CD14-positive monocyte (primary cell): ENCODE data around the gene KIF26A. TPM values are rescaled to one million over a fixed set of nuclear protein-coding genes. Genes with fewer than 3 reads are reported as not detected.
A peak's percentile ranks its signal among the peaks of the same experiment; 100 is the strongest.

Source experiments
- DNase-seq, 3 donors: peaks; one replicate each; pipeline ENCODE4 v3.0.0-alpha.2; 2011 to 2022
- H2AFZ ChIP-seq: 2 replicates; pipeline ENCODE4 v1.6.0; 2012; ENCODE audit warnings: mild to moderate bottlenecking, low read depth, low read length, inconsistent platforms; ENCODE audit not compliant: insufficient read depth, poor library complexity, severe bottlenecking
- H3K27ac ChIP-seq, 2 donors: 1 replicate in 1 of 2; 2 replicates in 1 of 2; pipeline ENCODE4 v1.5.1; 2012 to 2013; ENCODE audit warnings: low read length in 2 of 2, control low read depth in 1 of 2, inconsistent platforms in 1 of 2, low read depth in 1 of 2, mild to moderate bottlenecking in 1 of 2
- H3K27me3 ChIP-seq, 2 donors: one replicate each; pipeline versions ENCODE4 v1.6.0 to v1.6.1; 2011 to 2013; ENCODE audit warnings: low read length in 2 of 2; ENCODE audit not compliant: control insufficient read depth in 2 of 2, insufficient read depth in 2 of 2
- H3K36me3 ChIP-seq, 2 donors: replicated peaks in 1 of 2; 1 replicate in 1 of 2; 2 replicates in 1 of 2; pipeline versions ENCODE4 v1.5.1 to v1.6.1; 2012 to 2013; ENCODE audit warnings: low read length in 2 of 2, control low read depth in 1 of 2, inconsistent platforms in 1 of 2, mild to moderate bottlenecking in 1 of 2; ENCODE audit not compliant: insufficient read depth in 2 of 2, control insufficient read depth in 1 of 2
- H3K4me1 ChIP-seq, 2 donors: 1 replicate in 1 of 2; 2 replicates in 1 of 2; pipeline versions ENCODE4 v1.5.1 to v1.6.1; 2012 to 2013; ENCODE audit warnings: low read length in 2 of 2, control low read depth in 1 of 2, inconsistent platforms in 1 of 2, mild to moderate bottlenecking in 1 of 2, moderate library complexity in 1 of 2; ENCODE audit not compliant: insufficient read depth in 2 of 2, control insufficient read depth in 1 of 2
- H3K4me2 ChIP-seq: replicated peaks from 2 replicates; pipeline ENCODE3; 2012; ENCODE audit warnings: low read length, moderate library complexity, mild to moderate bottlenecking; ENCODE audit not compliant: poor library complexity, severe bottlenecking; ENCODE audit errors: extremely low read depth
- H3K4me3 ChIP-seq, 3 experiments: fragments of 200-600 bp in 1 of 3; sonication (generic) in 1 of 3; replicated peaks in 1 of 3; 1 replicate in 2 of 3; 2 replicates in 1 of 3; pipeline ENCODE4 v1.5.1; 2011 to 2013; ENCODE audit warnings: low read length in 3 of 3, mild to moderate bottlenecking in 3 of 3, control low read depth in 2 of 3, low read depth in 2 of 3, inconsistent platforms in 1 of 3, moderate library complexity in 1 of 3
- H3K79me2 ChIP-seq: 2 replicates; pipeline ENCODE4 v1.6.0; 2012; ENCODE audit warnings: mild to moderate bottlenecking, control low read depth, inconsistent platforms, low read length, moderate library complexity; ENCODE audit not compliant: insufficient read depth
- H3K9ac ChIP-seq: 2 replicates; pipeline ENCODE4 v1.6.0; 2017; ENCODE audit warnings: low read length, mild to moderate bottlenecking; ENCODE audit not compliant: insufficient read depth, poor library complexity, severe bottlenecking
- H3K9me3 ChIP-seq, 2 donors: replicated peaks in 1 of 2; 1 replicate in 1 of 2; 2 replicates in 1 of 2; pipeline versions ENCODE4 v1.5.1 to v1.6.1; 2012 to 2013; ENCODE audit warnings: low read length in 2 of 2, control low read depth in 1 of 2; ENCODE audit not compliant: control insufficient read depth in 1 of 2, insufficient read depth in 1 of 2
- H4K20me1 ChIP-seq: 2 replicates; pipeline ENCODE4 v1.6.0; 2012; ENCODE audit warnings: mild to moderate bottlenecking, low read length, control low read depth, moderate library complexity; ENCODE audit not compliant: insufficient read depth
- H3K27ac Mint-ChIP-seq, 7 donors: one replicate each; pipeline ENCODE4 v1.8.0; 2020; ENCODE audit warnings: mild to moderate bottlenecking in 7 of 7, mixed read lengths in 7 of 7, moderate library complexity in 6 of 7, inconsistent platforms in 2 of 7
- H3K27me3 Mint-ChIP-seq, 3 donors: one replicate each; pipeline ENCODE4 v1.8.0; 2021 to 2022; ENCODE audit warnings: low read depth in 3 of 3, mild to moderate bottlenecking in 3 of 3, mixed read lengths in 3 of 3, moderate library complexity in 3 of 3, inconsistent platforms in 1 of 3
- H3K36me3 Mint-ChIP-seq, 2 donors: one replicate each; pipeline ENCODE4 v1.8.0; 2020; ENCODE audit warnings: mixed read lengths in 2 of 2, inconsistent platforms in 1 of 2, mild to moderate bottlenecking in 1 of 2
- H3K4me1 Mint-ChIP-seq: one replicate; pipeline ENCODE4 v1.8.0; 2020; ENCODE audit warnings: mild to moderate bottlenecking, mixed read lengths
- H3K4me3 Mint-ChIP-seq, 2 donors: one replicate each; pipeline ENCODE4 v1.8.0; 2020; ENCODE audit warnings: mild to moderate bottlenecking in 2 of 2, mixed read lengths in 2 of 2, moderate library complexity in 1 of 2
- H3K9me3 Mint-ChIP-seq, 7 donors: one replicate each; pipeline ENCODE4 v1.8.0; 2020 to 2022; ENCODE audit warnings: mixed read lengths in 7 of 7, mild to moderate bottlenecking in 6 of 7, moderate library complexity in 6 of 7, inconsistent platforms in 2 of 7
- WGBS: methylation state at CpG from one replicate; pipeline ENCODE4 v1.1.5; 2013; ENCODE audit warnings: missing lambda C conversion rate; ENCODE audit not compliant: insufficient coverage; 5-methylcytosine and 5-hydroxymethylcytosine counted together
- intact Hi-C, 2 donors: fragments of 100-400 bp; cut with micrococcal nuclease; formaldehyde crosslinking; loops; one replicate each; pipeline versions ENCODE4 v1.15.0 to v1.15.1; 2023
- polyA plus RNA-seq, 3 donors: library from polyadenylated mRNA; depleted of rRNA in 1 of 3; unstranded in 2 of 3; stranded (reverse) in 1 of 3; fragments of 300-500 nt in 2 of 3; fragments of >200 nt in 1 of 3; fragmentation: Illumina TruSeq in 2 of 3; gene quantifications; 1 replicate in 2 of 3; 2 replicates in 1 of 3; pipeline ENCODE4 v1.2.3, GENCODE V29; 2012 to 2021
- TF ChIP-seq, protein P1 (sequence below): fragments of 200-600 bp; IDR thresholded peaks from one replicate; pipeline ENCODE4 v1.8.0; 2022; ENCODE audit warnings: antibody characterized with exemption, mild to moderate bottlenecking

The KIF26A gene
- polyA plus RNA-seq, 3 donors = not detected

DNA sequence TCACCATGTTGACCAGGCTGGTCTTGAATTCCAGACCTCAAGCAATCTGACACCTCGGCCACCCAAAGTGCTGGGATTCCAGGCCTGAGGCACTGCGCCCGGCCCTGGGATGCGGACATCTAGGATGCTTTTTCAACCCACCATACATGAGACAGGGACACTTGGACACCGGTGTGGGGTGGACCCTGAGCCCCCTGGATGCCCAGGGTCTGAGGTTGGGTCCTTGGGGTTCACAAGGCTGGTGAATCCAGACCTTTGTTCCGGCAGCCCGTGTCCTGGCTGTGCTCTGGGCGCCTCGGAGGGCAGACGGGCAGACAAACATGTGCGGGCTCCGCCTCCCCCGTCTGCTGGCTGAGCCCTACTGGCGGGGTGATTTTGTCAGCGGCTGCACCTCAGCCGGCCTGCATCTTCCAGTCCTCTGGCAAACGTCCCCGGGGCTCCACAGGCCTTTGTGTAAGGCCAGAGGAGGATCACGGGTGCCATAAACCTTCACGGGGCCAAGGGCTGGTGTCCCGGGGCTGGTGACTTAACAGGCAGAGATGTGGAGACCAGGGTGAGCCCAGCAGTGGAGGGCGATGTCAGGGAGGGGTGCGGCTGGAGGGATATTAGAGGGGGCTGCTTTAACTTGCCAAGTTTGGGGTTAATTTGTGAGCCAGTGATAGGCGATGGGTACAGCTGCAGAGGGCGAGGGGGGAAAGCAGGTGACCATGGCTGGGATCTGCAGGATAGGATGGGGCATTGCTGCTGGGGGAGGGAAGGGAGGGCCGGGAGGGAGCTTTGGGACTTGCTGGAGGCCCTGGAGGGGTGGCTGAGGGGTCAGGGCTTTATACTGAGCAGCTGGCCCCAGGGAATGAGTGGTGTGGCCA is 47.1 kb upstream of the KIF26A start:
- H2AFZ ChIP-seq = no peak overlapping the region
- H3K4me2 ChIP-seq = no peak overlapping the region
- H3K4me1 Mint-ChIP-seq = peaks cover 3% of the 10 kb centered on the region
- H3K9me3 Mint-ChIP-seq = peaks cover 0 to 2% (median 0%) of the 10 kb centered on the region in 7 donors
- no peaks in the 10 kb centered on the region for H3K36me3 ChIP-seq
- no peak overlapping the region for H3K4me3 Mint-ChIP-seq
- intact Hi-C loops = no loop called here
- H3K4me1 ChIP-seq = no peaks in the 10 kb centered on the region
- H3K27ac ChIP-seq = no peak overlapping the region
- DNase-seq = no peak
- no peaks in the 10 kb centered on the region for H3K9me3 ChIP-seq
- no peak overlapping the region for H3K27ac Mint-ChIP-seq
- peaks cover 7 to 14% (median 8%) of the 10 kb centered on the region in 3 donors for H3K27me3 Mint-ChIP-seq
- no peaks in the 10 kb centered on the region for H3K79me2 ChIP-seq
- no peak overlapping the region for H3K9ac ChIP-seq
- H3K4me3 ChIP-seq = no peak overlapping the region
- no peaks in the 10 kb centered on the region for H3K36me3 Mint-ChIP-seq
- 84% methylated on average over 22 of the region's 26 CpGs for WGBS
- no peaks in the 10 kb centered on the region for H4K20me1 ChIP-seq
- TF ChIP-seq, protein P1, sequence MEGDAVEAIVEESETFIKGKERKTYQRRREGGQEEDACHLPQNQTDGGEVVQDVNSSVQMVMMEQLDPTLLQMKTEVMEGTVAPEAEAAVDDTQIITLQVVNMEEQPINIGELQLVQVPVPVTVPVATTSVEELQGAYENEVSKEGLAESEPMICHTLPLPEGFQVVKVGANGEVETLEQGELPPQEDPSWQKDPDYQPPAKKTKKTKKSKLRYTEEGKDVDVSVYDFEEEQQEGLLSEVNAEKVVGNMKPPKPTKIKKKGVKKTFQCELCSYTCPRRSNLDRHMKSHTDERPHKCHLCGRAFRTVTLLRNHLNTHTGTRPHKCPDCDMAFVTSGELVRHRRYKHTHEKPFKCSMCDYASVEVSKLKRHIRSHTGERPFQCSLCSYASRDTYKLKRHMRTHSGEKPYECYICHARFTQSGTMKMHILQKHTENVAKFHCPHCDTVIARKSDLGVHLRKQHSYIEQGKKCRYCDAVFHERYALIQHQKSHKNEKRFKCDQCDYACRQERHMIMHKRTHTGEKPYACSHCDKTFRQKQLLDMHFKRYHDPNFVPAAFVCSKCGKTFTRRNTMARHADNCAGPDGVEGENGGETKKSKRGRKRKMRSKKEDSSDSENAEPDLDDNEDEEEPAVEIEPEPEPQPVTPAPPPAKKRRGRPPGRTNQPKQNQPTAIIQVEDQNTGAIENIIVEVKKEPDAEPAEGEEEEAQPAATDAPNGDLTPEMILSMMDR = no peak
- H3K27me3 ChIP-seq = peaks cover 0 to 3% of the 10 kb centered on the region in 2 donors

DNA sequence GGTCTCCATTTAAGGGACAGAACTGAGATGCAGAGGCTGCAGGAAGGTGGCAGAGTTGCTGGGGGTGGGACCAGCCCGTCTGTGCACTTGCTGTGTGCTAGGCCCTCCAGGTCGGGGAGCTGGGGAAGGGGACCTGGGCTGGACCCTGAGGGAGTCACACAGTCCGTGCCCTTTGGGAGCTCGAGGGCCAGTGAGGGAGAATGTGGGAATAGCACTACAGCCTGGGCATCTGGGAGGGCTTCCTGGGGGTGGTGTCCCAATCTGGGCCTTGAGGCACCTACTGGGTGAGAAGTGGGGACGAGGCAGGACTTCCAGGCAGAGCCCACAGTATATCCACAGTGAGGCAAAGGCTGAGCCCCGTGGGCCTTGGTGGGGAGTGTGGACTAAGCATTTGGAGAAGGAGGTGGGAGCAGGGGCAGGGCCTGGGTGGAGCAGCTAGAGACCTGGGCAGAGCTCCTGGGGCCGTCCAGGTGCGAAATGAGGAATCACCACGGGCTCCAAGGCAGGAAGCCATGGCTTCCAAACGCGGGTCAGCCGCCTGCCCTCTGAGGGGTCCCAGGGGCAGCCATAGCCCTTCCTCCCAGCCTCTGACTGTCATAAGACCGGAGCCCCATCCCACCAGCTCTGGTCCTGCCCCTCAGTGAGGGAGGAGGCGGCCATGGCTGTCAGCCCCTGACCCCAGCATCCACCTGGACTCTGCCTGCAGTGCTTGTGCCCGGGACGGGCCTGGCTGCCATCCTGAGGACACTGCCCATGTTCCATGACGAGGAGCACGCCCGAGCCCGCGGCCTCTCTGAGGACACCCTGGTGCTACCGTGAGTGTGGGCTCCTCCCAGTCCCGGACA is 46.2 kb upstream of the KIF26A start:
- Histone ChIP-seq H2AFZ (no peak overlapping the region), H3K4me2 (no peak overlapping the region), H3K4me1 (no peaks in the 10 kb centered on the region), H3K27me3 (no peaks in the 10 kb centered on the region), H4K20me1 (no peaks in the 10 kb centered on the region), H3K27ac (no peak overlapping the region), H3K9ac (no peak overlapping the region), H3K79me2 (no peaks in the 10 kb centered on the region), H3K9me3 (no peaks in the 10 kb centered on the region), H3K4me3 (no peak overlapping the region), H3K36me3 (no peaks in the 10 kb centered on the region)
- WGBS = 82% methylated on average over 21 of the region's 23 CpGs
- Mint-ChIP-seq H3K4me1 (peaks cover 3% of the 10 kb centered on the region), H3K36me3 (no peaks in the 10 kb centered on the region), H3K27ac (peak overlapping the region in 1 of 7 donors; percentile 50), H3K9me3 (peaks cover 0 to 2% (median 0%) of the 10 kb centered on the region in 7 donors), H3K27me3 (peaks cover 5 to 7% (median 7%) of the 10 kb centered on the region in 3 donors), H3K4me3 (no peak overlapping the region)
- intact Hi-C loops = no loop called here
- no peak for DNase-seq
- TF ChIP-seq, protein P1 = no peak
